Lung (tissue), 12 donors: ENCODE measurements around the gene MYH6. TPM values are rescaled to one million over a fixed set of nuclear protein-coding genes. Genes with fewer than 3 reads are reported as not detected.

ENCODE experiments used
- ATAC-seq: fragments of 200-7000 bp; cut with Tn5 transposase; one replicate; pipeline ENCODE4 v1.9.1; 2020; ENCODE audit warnings: moderate number of reproducible peaks; ENCODE audit not compliant: insufficient read depth, low FRiP score
- DNase-seq, 3 donors: peaks; one replicate each; pipeline ENCODE4 v3.0.0-alpha.2; 2013 to 2017
- H3K27ac ChIP-seq, 2 donors: one replicate each; pipeline ENCODE4 v1.5.1; 2013; ENCODE audit warnings: mild to moderate bottlenecking in 2 of 2, moderate library complexity in 2 of 2, control low read depth in 1 of 2, inconsistent platforms in 1 of 2, low read depth in 1 of 2, low read length in 1 of 2
- H3K27me3 ChIP-seq, 3 donors: one replicate each; pipeline ENCODE4 v1.5.1; 2013; ENCODE audit warnings: low read length in 2 of 3; ENCODE audit not compliant: control insufficient read depth in 3 of 3, insufficient read depth in 3 of 3
- H3K36me3 ChIP-seq, 4 donors: one replicate each; pipeline ENCODE4 v1.5.1; 2013; ENCODE audit warnings: low read length in 4 of 4, mild to moderate bottlenecking in 1 of 4, moderate library complexity in 1 of 4; ENCODE audit not compliant: control insufficient read depth in 4 of 4, insufficient read depth in 4 of 4
- H3K4me1 ChIP-seq, 5 donors: one replicate each; pipeline ENCODE4 v1.5.1; 2013; ENCODE audit warnings: low read length in 5 of 5, mild to moderate bottlenecking in 2 of 5, moderate library complexity in 1 of 5; ENCODE audit not compliant: control insufficient read depth in 5 of 5, insufficient read depth in 5 of 5
- H3K4me3 ChIP-seq: one replicate; pipeline ENCODE4 v1.5.1; 2013; ENCODE audit warnings: mild to moderate bottlenecking, control low read depth, moderate library complexity
- H3K9ac ChIP-seq, 2 donors: one replicate each; pipeline ENCODE4 v1.5.1; 2013; ENCODE audit warnings: low read length in 2 of 2, control low read depth in 1 of 2; ENCODE audit not compliant: insufficient read depth in 1 of 2
- H3K9me3 ChIP-seq, 4 donors: one replicate each; pipeline ENCODE4 v1.5.1; 2013; ENCODE audit warnings: low read length in 3 of 4, mild to moderate bottlenecking in 1 of 4, moderate library complexity in 1 of 4; ENCODE audit not compliant: control insufficient read depth in 4 of 4, insufficient read depth in 3 of 4
- WGBS, 2 donors: extraction: QIAGEN DNeasy Blood & Tissue Kit; methylation state at CpG; one replicate each; pipeline ENCODE4 v1.1.7; 2013; 5-methylcytosine and 5-hydroxymethylcytosine counted together
- polyA plus RNA-seq, 2 donors: library from polyadenylated mRNA; stranded (reverse); fragments of 200-250 nt; gene quantifications; one replicate each; pipeline ENCODE4 v1.2.1, GENCODE V29; 2013
- total RNA-seq, 2 donors: library from RNA; depleted of rRNA in 1 of 2; stranded (reverse); fragments of >200 nt in 1 of 2; gene quantifications; one replicate each; pipeline ENCODE4 v1.2.1, GENCODE V29; 2014 to 2021
- TF ChIP-seq, protein P1 (sequence below): IDR thresholded peaks from 2 replicates; pipeline ENCODE4 v1.5.1; 2012; ENCODE audit warnings: mild to moderate bottlenecking; ENCODE audit errors: control extremely low read depth, extremely low read depth
- donor health status: control.
- donor health status: control.
- donor health status: Bipolar disorder and iron deficiency.
- donor health status: healthy.
- donor health status: DM: yes; HTN: yes; CAD: no.

The MYH6 gene
- total and polyA plus RNA-seq, 4 donors: 0.25 to 7.1 (median 0.28) TPM; not detected in 1

DNA sequence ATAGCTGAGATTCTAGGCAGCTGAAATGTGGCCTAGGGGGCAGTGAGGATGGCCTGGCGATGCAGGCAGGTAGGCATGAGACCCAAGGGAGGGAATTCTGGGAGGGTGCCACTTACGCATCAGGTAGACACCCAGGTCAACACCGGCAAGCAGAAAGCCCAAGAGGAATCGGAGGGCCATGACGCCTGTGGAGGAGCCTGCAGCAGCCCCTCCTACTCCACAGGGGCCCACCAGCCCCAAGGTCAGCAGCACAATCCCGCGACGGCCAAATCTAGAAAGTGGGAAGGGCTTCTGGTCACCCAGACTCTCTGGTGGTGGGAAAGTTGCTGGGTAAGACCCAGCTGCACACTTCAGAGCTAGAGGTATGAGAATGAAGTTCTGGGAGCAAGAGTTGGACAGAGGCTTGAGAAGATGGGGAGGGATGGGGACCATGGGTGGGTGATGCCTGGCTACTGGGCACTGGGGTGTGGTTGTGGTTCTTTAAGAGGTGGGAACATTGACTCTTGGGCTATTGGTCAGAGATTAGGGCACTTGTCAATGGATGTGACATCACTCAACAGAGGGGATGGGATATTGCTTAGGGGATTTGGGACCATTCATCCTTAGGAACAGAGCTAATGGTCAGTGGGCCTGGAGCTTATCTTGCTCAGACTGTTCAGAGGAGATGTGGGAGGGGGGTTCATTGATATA lies 58.8 kb downstream of the MYH6 start:
- no peak overlapping the region for H3K4me3 ChIP-seq
- TF ChIP-seq, protein P1, sequence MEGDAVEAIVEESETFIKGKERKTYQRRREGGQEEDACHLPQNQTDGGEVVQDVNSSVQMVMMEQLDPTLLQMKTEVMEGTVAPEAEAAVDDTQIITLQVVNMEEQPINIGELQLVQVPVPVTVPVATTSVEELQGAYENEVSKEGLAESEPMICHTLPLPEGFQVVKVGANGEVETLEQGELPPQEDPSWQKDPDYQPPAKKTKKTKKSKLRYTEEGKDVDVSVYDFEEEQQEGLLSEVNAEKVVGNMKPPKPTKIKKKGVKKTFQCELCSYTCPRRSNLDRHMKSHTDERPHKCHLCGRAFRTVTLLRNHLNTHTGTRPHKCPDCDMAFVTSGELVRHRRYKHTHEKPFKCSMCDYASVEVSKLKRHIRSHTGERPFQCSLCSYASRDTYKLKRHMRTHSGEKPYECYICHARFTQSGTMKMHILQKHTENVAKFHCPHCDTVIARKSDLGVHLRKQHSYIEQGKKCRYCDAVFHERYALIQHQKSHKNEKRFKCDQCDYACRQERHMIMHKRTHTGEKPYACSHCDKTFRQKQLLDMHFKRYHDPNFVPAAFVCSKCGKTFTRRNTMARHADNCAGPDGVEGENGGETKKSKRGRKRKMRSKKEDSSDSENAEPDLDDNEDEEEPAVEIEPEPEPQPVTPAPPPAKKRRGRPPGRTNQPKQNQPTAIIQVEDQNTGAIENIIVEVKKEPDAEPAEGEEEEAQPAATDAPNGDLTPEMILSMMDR: no peak
- H3K36me3 ChIP-seq: peaks cover 0 to 4% (median under 1%) of the 10 kb centered on the region in 4 donors
- peaks cover 0 to 10% (median 6%) of the 10 kb centered on the region in 5 donors for H3K4me1 ChIP-seq
- no peak overlapping the region for H3K27ac ChIP-seq
- DNase-seq: no peak
- ATAC-seq: no peak
- no peak overlapping the region for H3K9ac ChIP-seq
- H3K9me3 ChIP-seq: no peaks in the 10 kb centered on the region
- H3K27me3 ChIP-seq: no peaks in the 10 kb centered on the region
- WGBS, 2 donors: 91 to 96% methylated on average over 8 of the region's 8 CpGs

- Histone ChIP-seq H3K9ac (no peak overlapping the region), H3K4me3 (no peak overlapping the region), H3K36me3 (peaks cover 0 to 4% (median under 1%) of the 10 kb centered on the region in 4 donors), H3K4me1 (peaks cover 0 to 10% (median 6%) of the 10 kb centered on the region in 5 donors), H3K27ac (no peak overlapping the region), H3K27me3 (no peaks in the 10 kb centered on the region), H3K9me3 (no peaks in the 10 kb centered on the region)
- WGBS, 2 donors: 86 to 92% methylated on average over 6 of the region's 6 CpGs
- no peak for ATAC-seq
- no peak for DNase-seq
- TF ChIP-seq, protein P1: no peak
Measured at GRCh38 chr14:23348297-23348655, 59.8 kb downstream of the MYH6 start.

- no peak for ATAC-seq
- DNase-seq: no peak
- no peaks in the 10 kb centered on the region for H3K27me3 ChIP-seq
- WGBS, 2 donors: 95 to 97% methylated on average over 19 of the region's 19 CpGs
- no peak overlapping the region for H3K4me3 ChIP-seq
- no peak overlapping the region for H3K9ac ChIP-seq
- H3K27ac ChIP-seq: no peak overlapping the region
- H3K36me3 ChIP-seq: peaks cover 0 to 4% (median under 1%) of the 10 kb centered on the region in 4 donors
- peaks cover 0 to 10% (median 6%) of the 10 kb centered on the region in 5 donors for H3K4me1 ChIP-seq
- TF ChIP-seq, protein P1: no peak
- no peaks in the 10 kb centered on the region for H3K9me3 ChIP-seq
Measured at GRCh38 chr14:23347406-23348296, 60.4 kb downstream of the MYH6 start.
